ENCODE measurements around the gene TUBG1.

DNA sequence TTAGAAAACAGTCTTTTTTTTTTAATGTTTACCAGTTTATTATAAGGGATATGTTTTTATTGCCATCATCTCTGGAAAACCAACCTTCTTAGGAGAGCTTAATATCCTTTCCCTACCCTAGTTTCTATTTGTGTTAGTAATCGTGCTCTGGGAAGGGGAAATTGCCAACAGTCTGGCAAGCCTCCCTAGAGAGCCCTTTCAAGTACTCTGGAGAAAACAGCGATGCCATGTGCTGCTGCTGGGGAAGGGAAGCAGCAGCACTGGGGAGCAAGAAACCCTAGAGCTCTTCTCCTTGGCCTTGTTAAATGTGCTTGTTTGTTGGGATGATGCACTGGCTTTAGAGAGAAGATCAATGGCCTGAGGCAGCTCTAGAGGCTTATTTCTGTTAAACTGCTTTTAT lies 10.6 kb upstream of the TUBG1 start:
- TF ChIP-seq ZNF384 (IDR thresholded peaks at IDR 0.05) (no peak), NFRKB (IDR thresholded peaks at IDR 0.05) (no peak), FOXK2 (IDR thresholded peaks at IDR 0.05) (no peak), TARDBP (IDR thresholded peaks at IDR 0.05) (no peak), FOXM1 (IDR thresholded peaks at IDR 0.05; ENCODE audit: borderline replicate concordance) (no peak), ARNT (IDR thresholded peaks at IDR 0.05) (no peak)
- TF ChIP-seq, protein P1, sequence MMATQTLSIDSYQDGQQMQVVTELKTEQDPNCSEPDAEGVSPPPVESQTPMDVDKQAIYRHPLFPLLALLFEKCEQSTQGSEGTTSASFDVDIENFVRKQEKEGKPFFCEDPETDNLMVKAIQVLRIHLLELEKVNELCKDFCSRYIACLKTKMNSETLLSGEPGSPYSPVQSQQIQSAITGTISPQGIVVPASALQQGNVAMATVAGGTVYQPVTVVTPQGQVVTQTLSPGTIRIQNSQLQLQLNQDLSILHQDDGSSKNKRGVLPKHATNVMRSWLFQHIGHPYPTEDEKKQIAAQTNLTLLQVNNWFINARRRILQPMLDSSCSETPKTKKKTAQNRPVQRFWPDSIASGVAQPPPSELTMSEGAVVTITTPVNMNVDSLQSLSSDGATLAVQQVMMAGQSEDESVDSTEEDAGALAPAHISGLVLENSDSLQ (IDR thresholded peaks at IDR 0.05), result no peak
